GM18868 (cell line): ENCODE results near the gene AMT.
A peak's percentile ranks its signal among the peaks of the same experiment; 100 is the strongest.

ENCODE experiments used
- ATAC-seq: cut with Tn5 transposase; IDR thresholded peaks from one replicate; pipeline ENCODE4 v1.9.1; 2021; ENCODE audit warnings: mild to moderate bottlenecking, moderate library complexity; ENCODE audit not compliant: unreplicated experiment

Gene AMT, protein sequence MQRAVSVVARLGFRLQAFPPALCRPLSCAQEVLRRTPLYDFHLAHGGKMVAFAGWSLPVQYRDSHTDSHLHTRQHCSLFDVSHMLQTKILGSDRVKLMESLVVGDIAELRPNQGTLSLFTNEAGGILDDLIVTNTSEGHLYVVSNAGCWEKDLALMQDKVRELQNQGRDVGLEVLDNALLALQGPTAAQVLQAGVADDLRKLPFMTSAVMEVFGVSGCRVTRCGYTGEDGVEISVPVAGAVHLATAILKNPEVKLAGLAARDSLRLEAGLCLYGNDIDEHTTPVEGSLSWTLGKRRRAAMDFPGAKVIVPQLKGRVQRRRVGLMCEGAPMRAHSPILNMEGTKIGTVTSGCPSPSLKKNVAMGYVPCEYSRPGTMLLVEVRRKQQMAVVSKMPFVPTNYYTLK

DNA sequence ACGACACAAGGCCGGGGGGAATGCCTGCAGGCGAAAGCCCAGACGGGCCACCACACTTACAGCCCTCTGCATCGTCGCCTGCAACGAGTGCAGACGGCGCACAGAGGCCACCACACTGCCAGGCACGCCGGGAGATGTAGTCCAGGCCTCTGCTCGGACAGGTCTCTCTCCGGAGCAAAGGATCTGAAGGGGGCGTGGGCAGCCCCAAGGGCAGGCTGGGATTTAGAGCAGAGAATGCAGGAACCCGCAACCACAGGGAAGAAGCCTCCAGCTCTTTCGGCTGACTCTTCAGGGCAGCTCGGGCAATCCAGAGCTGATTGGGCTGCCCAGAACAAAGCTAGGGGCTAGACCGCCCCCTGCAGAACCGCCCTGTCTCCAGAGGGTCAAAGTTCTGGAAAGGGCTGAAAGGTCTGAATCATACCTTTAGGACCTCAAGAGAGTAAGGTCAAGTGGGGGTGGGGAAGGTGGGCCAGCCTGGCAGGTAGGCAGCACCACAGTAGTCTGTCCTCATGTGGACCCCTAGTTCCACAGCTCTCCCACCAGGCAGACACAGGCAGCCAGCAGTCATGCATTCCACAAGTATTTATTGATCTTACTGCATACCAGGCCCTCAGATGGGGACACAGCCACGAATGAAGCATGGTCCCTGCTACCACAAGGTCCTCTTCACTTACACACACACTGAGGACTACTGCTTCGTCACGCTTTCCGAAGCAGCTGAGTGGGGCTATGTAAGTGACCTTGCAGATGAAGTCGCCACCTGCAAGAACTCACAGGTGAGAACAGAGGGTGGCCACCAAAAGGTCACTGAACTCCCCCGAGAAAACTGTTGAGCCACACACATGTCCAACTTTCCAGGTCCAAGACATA, at the start of gene AMT:
TSS of gene AMT (minus strand) at position 95 of the 870 bp plus-strand sequence. CDS start at position 72, 23 bp downstream.
- no peak for ATAC-seq

DNA sequence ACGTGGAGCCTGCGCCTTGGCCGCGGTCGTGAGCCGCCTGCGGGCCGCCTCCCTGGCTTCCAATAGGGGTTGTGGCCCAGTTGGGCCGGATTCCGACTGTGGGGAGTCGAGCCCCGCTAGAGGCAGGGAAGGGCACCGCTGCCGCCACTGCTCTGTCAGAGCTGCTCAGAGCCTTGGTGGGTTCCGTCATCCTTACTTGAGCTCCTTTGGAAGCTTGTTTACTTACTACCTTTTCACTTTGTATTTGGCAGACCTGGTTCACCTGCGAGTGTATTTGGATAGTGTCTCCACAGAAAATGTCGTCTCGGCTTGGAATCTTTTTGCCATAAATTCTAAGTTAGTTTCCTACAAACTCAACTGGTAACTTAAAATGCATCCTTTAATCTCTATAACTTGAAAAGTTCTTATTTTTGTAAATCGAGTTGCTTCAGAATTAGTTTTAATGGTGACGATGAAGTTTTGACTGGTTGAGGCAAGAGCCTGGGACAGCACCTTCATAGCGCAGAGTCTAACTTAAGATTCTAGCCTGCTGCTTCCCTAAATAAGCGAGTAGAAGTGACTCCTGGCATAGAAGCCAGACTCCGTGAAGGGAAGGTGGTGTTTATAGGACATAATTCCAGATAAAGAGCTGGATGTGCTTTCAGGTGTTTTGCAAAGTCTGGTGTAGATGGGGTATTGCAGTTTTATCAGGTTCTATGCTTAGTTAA, 48.6 kb upstream of the AMT start:
- ATAC-seq: peak; percentile 18

DNA sequence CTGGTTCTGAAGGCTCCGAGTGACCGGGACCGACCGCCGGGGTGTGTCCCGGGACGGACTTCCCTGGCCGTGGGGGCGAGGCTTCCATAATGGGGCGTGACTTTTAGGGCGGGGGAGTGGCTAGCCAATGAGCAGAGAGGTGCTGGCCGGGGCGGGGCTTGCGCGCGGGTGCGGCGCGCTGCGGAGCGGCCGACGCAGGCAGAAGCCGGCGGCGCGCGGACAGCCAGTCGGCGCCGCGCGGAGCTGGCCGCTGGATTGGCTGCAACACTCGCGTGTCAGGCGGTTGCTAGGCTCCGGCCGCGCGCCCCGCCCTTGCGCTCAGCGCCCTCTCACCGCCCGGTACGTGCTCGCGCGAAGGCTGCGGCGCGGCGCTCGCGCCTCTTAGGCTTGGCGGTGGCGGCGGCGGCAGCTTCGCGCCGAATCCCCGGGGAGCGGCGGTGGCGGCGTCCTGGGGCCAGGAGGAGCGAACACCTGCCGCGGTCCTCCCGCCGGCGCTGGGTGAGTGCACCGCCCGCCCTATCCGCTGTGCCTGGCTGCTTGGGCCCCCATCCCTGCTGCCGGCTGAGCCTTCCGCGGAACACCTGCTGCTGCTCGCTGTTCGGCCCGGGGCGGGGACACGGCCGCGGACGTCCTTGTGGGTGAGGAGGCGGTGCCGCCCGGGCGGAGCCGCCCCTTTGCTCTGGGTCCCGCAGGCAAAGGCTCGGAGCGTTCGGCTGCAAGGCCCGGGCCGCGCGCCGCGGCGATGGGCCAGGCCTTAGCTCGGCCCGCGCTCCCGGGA, 47.9 kb upstream of the AMT start, which contains the start of gene DAG1:
TSS of gene DAG1 (plus strand) at position 332 of the 778 bp plus-strand sequence. CDS start 40,268 bp downstream, outside the sequence.
- ATAC-seq: peak; percentile 84

DNA sequence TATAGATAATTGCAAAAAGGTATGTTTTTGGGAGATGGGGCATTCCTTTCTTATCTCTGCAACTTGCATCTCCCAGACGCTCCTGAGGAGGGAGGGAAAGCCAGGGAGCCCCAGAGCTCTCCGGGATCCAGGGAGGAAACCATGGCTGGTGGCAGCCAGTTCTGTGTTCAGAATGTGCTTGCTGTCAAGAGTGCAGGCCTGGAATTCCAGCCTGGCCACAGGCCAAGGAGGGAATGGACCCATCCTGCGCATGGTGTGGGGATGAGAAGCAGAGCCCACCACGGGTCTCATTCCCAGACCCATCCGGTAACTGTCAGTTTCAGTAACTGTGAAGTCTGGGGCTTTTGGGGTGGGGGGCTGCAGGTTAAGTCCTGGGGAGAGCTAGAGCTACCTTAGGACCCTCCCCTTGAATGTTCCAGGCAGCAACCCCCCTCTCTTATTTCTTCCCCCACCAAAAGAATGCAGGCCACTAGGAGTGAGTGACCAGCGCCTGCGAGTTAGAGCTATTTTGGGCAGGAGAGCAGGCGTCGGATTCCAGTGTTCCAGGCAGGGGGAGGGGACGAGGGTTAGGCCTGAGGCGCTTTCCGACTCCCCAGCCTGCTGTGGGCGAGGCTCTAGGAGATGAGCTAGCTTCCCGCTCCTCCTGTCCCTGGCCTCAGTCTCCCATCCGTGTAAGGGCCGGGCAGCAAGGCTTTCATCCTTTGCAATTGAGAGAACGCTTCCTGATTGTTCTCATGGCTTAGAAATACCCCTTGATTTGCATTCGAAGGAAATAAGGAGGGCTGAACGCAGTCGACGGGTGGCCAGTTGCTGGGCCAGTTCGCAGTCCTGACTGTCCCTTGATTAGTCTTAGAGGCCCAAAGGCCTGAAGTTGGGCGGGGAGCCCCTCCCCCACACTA, 47.0 kb upstream of the AMT start:
- ATAC-seq: no peak

DNA sequence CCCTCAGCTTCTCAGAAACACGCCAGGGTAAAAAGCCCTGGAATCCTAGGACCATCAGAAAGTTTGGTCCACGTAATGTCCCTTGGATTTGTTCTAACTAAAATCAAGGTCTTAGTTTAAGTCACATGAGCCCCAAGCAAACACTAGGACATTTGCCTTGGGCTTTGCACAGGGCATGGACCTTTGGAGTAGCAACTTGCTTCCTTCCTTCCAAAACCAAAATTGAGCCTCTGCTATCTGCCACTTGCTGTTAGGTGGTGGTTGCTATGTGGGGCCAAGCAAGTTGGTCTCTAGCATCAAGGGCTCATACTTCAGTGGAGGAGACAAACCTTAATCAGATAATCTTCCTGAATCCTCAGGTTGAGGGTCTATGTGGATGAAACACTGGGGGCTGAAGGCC, 43.8 kb upstream of the AMT start:
- ATAC-seq: no peak

DNA sequence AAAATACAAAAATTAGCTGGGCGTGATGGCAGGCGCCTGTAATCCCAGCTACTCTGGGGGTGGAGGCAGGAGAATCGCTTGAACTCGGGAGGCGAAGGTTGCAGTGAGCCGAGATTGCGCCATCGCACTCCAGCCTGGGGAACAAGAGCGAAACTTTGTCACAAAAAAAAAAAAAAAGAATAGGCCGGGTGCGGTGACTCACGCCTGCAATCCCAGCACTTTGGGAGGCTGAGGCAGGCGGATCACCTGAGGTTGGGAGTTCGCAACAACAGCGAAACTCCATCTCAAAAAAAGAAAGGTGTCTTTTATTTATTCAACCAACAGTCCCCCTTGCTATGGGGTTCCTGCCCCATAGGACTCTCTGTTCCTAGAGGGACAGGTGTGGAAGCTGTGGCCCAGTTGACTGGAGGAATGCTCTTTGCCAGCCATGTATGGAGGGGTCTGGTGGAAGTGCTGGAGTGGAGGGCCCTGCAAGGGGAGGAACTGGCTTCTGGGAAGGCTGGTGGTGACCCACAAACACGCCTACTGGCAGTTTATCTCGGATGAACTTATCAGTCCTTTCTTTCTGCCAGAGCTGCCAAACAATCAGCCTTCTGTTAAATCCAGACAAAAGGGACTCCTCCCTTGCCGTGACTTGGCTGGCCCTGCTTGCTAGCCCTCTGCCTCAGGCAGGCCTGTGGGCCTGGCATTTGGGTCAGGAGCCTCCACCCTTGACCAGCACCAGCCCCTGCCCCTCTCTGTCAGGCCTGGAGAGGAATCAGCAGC, 43.2 kb upstream of the AMT start:
- no peak for ATAC-seq

DNA sequence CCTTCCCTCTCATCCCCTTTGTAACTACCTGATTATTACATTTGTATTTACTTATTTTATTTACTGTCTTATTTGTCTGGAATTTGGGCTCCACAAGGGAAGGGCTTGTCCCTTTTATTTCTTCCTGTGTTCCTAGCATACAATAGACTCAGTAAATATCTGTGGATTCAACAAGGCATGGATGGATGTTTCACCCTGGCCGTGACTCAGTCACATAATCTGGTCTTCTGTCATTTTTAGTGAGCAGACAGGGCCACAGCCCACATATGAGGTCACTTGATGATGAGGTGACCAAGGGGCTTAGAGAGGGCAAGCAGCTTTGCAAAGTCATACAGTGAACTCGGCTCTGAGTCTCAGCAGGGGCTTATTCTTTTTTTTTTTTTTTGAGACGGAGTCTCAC, 39.9 kb upstream of the AMT start:
- no peak for ATAC-seq

DNA sequence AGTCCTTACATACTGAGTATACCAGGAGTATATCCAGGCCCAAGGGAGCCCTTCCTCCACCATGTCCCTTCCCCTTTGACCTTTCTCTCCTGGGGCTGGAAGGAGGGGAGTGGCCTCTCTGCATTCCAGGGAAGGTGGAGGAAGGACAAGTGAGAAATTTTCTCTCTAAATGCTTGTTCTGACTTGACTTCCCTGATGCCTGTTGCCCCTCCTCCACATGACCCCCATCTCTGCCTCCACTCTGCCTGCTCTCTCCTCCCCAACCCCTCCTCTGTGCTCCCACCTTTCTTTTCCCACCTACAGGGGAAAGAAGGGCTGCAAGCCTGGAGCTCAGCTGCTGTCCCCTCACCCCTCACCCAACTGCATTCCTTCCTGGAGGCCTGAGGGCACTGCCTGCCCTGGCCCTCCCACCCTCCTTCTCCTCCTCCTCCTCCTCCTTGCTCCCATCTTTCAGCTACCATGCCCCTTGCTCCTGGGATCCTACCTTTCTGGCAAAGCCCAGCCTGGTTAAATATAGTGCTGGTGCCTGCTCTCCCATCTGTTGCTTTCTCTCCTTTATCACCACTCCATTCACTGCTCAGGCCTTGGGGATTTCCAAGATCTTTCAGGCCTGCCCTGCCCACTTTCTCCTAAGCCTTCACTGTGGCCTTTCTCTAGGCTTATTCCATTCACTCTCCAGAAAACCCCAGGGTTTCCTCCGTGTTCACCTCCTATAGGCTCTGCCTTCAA, 39.3 kb upstream of the AMT start:
- ATAC-seq: no peak

DNA sequence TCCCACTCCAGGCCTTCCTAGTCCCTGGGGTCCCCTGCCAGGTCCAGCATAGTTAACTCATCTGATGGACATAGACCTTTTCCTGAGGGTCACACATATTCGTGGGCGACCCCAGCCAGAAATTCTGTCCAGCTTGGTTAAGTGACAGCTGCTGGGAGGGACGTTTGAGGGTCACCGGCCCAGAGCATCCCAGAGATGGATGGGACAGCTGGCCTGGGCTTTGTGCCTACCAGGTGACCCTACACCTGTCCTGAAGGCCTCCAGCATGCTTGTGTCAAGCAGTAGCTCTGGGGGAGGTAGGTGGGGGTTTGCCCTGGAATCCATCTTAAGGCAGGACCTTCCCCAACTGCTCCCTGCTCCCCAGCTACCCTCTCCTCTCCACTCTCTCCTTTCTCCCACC, 38.7 kb upstream of the AMT start:
- no peak for ATAC-seq

DNA sequence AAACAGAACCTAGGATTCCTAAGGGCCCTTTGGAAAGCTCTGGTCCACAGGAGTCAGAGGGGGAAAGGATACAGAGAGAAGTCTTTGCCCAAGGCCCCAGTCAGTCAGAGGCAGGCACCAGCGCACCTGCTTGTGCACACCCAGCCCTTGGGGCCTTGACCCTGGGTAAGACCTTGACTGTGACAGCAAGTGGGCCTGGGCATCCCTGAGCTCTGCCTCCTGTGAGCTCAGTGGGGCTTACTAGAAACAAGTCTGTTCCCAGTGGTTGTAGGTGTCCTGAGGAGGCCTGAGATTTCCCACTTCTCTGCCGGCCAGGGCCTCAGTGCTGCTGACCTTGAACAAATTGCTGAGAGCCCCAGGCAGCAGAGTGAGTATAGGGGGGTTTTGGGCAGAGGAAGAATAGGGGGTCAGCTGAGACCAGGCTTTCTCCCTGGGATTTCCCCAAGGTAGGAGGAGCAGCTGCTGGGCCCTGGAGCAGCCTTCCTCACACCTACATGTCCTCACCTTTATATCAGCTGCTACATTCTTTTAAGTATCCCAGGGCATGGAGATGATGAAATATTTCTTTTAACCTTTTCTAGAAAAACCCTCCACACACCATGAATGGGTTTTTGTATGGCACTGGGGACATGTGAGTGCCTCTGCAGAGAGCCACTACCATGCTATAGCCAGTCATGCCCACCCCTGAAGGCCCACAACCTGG, 38.1 kb upstream of the AMT start:
- no peak for ATAC-seq

DNA sequence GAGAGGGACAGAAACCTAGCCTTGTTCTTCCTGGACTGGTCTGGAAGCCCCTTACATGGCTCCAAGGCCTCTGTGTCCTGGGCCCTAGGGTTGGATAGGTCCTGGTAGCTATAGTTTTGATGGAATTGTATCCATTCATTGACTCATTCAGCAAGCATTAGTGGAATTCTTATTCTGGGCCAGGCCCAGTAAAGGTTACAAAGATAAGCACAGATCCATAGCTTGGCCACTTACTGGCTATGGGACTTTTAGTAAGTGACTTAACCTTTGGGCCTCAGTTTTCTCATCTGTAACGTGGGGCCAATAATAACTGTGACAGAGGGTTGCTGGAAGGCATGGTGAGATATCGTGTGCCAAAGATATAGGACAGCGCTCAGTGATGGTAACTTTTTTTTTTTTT, 34.2 kb upstream of the AMT start:
- ATAC-seq: no peak

DNA sequence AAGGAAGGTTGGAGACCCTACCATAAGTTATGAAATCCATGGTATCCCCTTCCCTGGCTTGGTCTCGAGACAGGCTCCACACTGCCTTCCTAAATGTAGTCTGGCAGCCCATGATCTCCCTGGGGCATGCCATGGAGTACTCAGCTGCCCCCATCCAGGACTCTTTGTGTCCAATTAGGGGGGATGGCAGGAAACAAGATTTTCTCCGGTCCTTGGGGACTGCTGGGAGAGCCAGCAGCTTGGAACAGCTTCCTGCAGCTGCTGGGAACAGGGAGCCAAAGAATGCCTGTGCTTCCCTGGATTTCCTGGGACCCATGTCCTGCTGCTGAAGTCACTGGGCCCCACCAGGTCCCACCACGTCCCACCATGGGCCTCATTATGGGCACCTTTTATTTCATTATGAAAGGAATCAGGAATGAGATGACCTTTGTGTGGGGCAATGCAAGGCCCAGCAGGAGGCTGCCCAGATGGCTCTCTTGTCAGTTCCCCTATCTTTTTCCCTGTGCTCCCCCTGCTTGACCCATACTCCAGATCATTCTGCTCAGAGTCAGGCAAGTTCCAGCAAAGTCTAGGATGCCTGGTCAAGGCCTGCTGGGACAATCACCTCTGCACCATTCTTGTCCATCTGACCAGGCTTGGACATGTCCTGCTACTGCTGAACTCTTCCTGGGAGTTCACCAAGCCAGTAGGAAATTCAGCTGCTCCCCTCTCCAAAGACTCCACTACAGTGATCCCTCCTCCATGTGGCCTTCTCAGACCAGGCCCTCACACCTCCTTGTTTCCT, 32.8 kb upstream of the AMT start:
- no peak for ATAC-seq

DNA sequence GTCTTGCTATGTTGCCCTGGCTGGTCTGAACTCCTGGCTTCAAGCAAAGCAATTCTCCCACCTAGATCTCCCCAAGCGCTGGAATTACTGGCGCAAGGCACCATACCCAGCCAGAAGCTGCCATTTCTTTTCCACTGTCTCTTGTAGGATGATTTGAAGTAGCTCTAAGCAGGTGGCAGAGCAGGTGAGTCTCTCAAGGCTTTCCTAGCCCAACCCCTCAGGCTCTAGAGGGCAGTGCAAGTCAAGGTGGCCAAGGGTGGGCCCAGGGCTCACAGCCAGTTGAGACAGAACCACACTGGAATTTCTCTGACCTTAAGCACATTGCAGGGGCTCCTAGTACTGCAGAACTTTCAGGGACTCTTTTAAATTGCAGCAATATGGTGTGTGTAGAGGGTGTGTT, 32.2 kb upstream of the AMT start:
- ATAC-seq: no peak

DNA sequence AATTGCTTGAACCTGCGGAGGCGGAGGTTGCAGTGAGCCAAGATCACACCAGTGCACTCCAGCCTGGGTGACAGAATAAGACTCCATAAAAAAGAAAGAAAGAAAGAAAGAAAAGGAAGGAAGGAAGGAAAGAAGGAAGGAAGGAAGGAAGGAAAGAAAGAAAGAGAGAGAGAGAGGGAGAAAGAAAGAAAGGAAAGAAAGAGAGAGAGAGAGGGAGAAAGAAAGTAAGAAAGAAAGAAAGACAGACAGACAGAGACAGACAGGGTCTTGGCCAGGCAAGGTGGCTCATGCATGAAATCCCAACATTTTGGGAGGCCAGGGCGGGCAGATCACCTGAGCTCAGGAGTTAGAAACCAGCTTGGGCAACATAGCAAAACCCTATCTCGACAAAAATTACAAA, 31.3 kb upstream of the AMT start:
- ATAC-seq: no peak

DNA sequence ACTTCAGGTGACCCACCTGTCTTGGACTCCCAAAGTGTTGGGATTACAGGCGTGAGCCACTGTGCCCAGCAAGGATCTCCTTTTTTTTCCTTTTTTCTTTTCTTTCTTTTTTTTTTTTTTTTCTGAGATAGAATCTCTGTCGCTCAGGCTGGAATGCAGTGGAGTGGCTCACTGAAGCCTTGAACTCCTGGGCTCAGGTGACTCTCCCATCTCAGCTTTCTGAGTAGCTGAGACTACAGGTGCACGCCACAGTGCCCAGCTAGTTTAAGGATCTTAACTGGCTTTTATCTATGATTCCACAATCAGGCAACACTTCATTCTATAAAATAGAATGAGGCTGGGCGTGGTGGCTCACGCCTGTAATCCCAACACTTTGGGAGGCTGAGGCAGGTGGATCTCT, 23.1 kb upstream of the AMT start:
- no peak for ATAC-seq

DNA sequence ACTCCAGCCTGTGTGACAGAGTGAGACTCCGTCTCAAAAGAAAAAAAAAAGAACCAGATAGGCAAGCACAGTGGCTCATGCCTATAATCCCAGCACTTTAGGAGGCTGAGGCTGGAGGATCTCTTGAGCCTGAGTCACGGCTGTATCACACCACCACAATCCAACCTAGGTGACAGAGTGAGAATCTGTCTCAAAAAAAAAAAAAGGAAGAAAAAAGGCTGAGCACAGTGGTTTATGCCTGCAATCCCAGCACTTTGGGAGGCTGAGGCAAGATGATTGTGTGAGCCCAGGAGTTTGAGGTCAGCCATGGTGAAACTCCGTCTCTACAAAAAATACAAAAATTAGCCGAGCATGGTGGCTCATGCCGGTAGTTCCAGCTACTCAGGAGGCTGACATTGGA, 12.5 kb upstream of the AMT start:
- ATAC-seq: no peak

DNA sequence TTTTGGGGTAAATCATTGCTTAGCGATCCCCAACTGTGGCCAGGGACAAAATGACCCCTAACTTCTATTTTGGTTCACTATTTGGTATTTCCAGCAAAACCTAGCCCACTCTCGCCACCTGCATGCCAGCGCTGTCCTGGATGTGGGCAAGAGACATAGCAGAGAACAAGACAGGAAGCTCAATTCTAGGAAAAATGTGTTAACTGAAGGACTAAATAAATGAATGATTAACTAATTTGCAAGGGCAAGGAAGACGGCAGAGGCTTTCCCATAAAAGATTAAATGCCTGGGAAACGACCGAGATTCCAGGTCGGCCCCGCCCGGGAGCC, 6.4 kb upstream of the AMT start:
- no peak for ATAC-seq
